ENCODE data around the gene SNX5.

SNX5 gene

GRCh38 chr20:17976305-17976704, 7.7 kb upstream of the SNX5 start:
- TF ChIP-seq CTCF (IDR thresholded peaks at IDR 0.05; ENCODE audit: borderline replicate concordance, insufficient read depth, low read depth, low read length): no peak
- H3K4me3 ChIP-seq (ENCODE audit: low read depth, low read length): no peak overlapping the region

- no peak overlapping the region for H3K4me3 ChIP-seq (ENCODE audit: low read depth, low read length)
- TF ChIP-seq CTCF (IDR thresholded peaks at IDR 0.05; ENCODE audit: borderline replicate concordance, insufficient read depth, low read depth, low read length): no peak
These were observed 3.5 kb upstream of the SNX5 start for GRCh38 chr20:17972121-17972520.

- no peak for TF ChIP-seq CTCF (IDR thresholded peaks at IDR 0.05; ENCODE audit: borderline replicate concordance, insufficient read depth, low read depth, low read length)
- H3K4me3 ChIP-seq (ENCODE audit: low read depth, low read length): peak overlapping the region; percentile 28
These were observed 2.9 kb upstream of the SNX5 start for GRCh38 chr20:17971300-17972013.

GRCh38 chr20:17969884-17970409, 1.4 kb upstream of the SNX5 start:
- TF ChIP-seq CTCF (IDR thresholded peaks at IDR 0.05; ENCODE audit: borderline replicate concordance, insufficient read depth, low read depth, low read length): no peak
- peak overlapping the region; percentile 58 for H3K4me3 ChIP-seq (ENCODE audit: low read depth, low read length)

- peak overlapping the region; percentile 58 for H3K4me3 ChIP-seq (ENCODE audit: low read depth, low read length)
- TF ChIP-seq CTCF (IDR thresholded peaks at IDR 0.05; ENCODE audit: borderline replicate concordance, insufficient read depth, low read depth, low read length): no peak
These were observed 787 bp upstream of the SNX5 start for GRCh38 chr20:17969278-17969883.

- TF ChIP-seq CTCF (IDR thresholded peaks at IDR 0.05; ENCODE audit: borderline replicate concordance, insufficient read depth, low read depth, low read length): no peak
- H3K4me3 ChIP-seq (ENCODE audit: low read depth, low read length): peak overlapping the region; percentile 78
These were observed 851 bp downstream of the SNX5 start for GRCh38 chr20:17967521-17968365.

All from GM12875 (cell line).